Kidney epithelial cell (primary cell): Measurements from ENCODE around the gene CHADL. TPM values are rescaled to one million over a fixed set of nuclear protein-coding genes. Genes with fewer than 3 reads are reported as not detected.
A peak's percentile ranks its signal among the peaks of the same experiment; 100 is the strongest.
"Not testable (repeated sequence)": the region's sequence is repeated elsewhere in the genome, so short reads cannot be mapped to it uniquely, and the experiment has no call there.

Experiments
- DNase-seq: peaks from one replicate; pipeline ENCODE4 v3.0.0-alpha.2; 2010; ENCODE audit warnings: low read depth
- H3K27me3 ChIP-seq: 2 replicates; pipeline ENCODE4 v1.6.0; 2011; ENCODE audit warnings: low read length; ENCODE audit not compliant: control insufficient read depth, insufficient read depth
- H3K36me3 ChIP-seq: 2 replicates; pipeline ENCODE4 v1.5.1; 2011; ENCODE audit warnings: low read length; ENCODE audit not compliant: control insufficient read depth, insufficient read depth
- H3K4me3 ChIP-seq: 2 replicates; pipeline ENCODE4 v1.5.1; 2011; ENCODE audit warnings: low read depth, mild to moderate bottlenecking, control low read depth, low read length
- total RNA-seq: library from RNA; depleted of rRNA; stranded (reverse); fragments of >200 nt; gene quantifications from 2 replicates; pipeline ENCODE4 v1.2.3, GENCODE V29; 2015
- TF ChIP-seq, protein P1 (sequence below): IDR thresholded peaks from 2 replicates; pipeline ENCODE4 v1.5.1; 2011; ENCODE audit warnings: mild to moderate bottlenecking, moderate library complexity, low read length, control low read depth, inconsistent platforms; ENCODE audit not compliant: insufficient read depth, poor library complexity, severe bottlenecking

The CHADL gene
- total RNA-seq, 1 donor from 2014 or later, result 1.6 TPM

DNA sequence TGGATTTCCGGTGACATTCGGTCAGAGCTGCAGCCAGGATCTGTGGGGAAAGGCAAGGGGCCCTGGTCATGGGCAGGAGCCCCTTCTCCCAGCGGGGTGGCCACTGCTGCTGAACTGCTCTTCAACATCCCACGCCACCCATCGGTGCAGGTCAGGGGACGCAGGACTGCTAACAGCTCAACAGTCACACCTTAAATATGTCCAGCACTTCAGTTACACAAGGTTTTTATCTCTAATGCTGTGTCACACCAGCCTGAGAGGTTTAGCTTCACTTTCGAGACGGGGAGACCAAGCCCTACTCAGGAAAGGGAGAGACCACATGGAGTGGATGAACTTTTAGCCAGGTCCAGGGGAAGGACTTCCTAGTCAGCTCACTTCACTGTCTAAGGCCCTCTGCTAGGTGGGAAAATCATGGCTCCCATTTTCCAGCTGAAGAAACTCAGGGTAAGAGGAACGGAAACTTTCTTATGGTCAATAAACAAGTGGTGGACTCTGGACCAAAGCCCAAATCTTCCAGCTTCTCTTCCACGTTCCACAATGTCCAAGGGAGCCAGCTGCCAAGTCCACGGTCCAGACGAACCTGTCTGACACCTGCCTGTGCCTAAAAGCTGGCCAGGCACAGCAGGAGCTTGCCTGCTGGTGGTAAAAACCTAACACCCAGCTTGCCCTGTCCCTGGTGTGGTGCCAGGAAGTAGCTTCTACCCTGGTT is 21.0 kb upstream of the CHADL start:
- Histone ChIP-seq H3K27me3 (no peaks in the 10 kb centered on the region), H3K36me3 (peaks cover 8% of the 10 kb centered on the region), H3K4me3 (no peak overlapping the region)
- no peak for DNase-seq
- TF ChIP-seq, protein P1, sequence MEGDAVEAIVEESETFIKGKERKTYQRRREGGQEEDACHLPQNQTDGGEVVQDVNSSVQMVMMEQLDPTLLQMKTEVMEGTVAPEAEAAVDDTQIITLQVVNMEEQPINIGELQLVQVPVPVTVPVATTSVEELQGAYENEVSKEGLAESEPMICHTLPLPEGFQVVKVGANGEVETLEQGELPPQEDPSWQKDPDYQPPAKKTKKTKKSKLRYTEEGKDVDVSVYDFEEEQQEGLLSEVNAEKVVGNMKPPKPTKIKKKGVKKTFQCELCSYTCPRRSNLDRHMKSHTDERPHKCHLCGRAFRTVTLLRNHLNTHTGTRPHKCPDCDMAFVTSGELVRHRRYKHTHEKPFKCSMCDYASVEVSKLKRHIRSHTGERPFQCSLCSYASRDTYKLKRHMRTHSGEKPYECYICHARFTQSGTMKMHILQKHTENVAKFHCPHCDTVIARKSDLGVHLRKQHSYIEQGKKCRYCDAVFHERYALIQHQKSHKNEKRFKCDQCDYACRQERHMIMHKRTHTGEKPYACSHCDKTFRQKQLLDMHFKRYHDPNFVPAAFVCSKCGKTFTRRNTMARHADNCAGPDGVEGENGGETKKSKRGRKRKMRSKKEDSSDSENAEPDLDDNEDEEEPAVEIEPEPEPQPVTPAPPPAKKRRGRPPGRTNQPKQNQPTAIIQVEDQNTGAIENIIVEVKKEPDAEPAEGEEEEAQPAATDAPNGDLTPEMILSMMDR, result no peak

- Histone ChIP-seq H3K36me3 (peaks cover 8% of the 10 kb centered on the region), H3K27me3 (no peaks in the 10 kb centered on the region), H3K4me3 (no peak overlapping the region)
- TF ChIP-seq, protein P1, result no peak
- no peak for DNase-seq
Observed at GRCh38 chr22:41260871-41261270, 20.1 kb upstream of the CHADL start.

DNA sequence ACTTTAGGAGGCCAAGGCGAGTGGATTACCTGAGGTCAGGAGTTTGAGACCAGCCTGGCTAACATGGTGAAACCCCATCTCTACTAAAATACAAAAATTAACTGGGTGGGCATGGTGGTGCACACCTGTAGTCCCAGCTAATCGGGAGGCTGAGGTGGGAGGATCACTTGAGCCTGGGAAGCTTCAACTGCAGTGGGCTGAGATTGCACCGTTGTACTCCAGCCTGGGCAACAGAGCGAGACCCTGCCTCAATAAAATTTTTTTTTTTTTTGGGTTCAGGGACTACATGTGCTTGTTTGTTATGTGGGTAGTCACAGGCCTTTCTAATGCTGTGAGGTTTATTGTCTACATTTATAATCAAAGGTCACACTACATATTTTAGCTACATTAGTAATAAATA is 19.0 kb upstream of the CHADL start:
- H3K36me3 ChIP-seq, result not testable (repeated sequence)

GRCh38 chr22:41257696-41258095 is 17.0 kb upstream of the CHADL start:
- TF ChIP-seq, protein P1, result no peak
- H3K36me3 ChIP-seq, result peaks cover 12% of the 10 kb centered on the region

More for the DNA sequence above, 19.0 kb upstream of the CHADL start:
- H3K4me3 ChIP-seq, H3K27me3 ChIP-seq, DNase-seq: not testable (repeated sequence)

DNA sequence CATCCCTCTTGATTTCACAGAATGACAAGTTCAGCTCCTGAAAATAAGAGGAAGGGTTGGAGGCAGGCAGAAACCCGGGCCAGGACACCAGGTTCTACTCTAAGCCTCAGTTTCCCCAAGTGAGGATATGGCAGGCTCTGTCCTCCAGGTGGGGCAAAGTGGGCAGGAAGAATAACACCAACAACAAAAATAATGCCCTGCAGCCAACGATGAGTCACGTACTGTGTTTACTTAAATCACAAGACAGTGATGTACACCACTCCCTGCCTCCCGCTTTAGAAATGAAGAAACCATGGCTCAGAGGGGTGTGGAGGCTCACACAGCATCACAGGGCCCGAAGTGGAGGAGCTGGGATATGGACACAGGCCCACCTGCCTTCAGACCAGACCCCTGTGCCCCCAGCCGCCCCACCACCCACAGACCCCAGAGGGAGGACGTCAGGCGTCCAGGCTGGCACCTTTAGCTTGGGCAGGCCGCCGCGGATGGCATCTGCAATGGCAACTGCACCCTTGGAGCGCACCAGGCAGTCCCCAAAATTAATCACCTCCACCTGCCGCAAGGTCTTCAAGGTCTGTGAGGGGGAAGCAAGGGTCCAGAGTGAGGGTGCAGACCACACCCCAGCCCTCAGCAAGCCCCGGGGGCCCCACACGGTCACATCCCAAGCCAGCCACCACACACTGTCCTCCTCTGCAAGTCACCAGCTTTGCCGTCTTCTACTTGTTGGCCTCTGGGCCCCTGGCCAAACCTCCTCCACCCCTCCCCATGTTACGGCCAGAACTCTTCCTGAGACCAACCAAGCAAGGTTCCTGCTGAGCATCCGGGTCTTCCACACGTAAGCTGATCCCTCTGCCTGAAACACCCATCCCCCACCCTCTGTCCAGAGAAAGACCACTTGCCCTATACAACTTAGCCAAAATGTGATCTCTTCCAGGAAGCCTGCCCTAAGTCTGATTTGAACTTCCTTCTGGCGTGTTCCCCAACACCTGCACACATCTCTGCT is 15.8 kb upstream of the CHADL start:
- peak; percentile 44 for DNase-seq
- Histone ChIP-seq H3K4me3 (no peak overlapping the region), H3K27me3 (no peaks in the 10 kb centered on the region), H3K36me3 (peaks cover 8% of the 10 kb centered on the region)
- TF ChIP-seq, protein P1, result no peak

More at GRCh38 chr22:41257696-41258095, 17.0 kb upstream of the CHADL start:
- Histone ChIP-seq H3K27me3 (no peaks in the 10 kb centered on the region), H3K4me3 (no peak overlapping the region)
- no peak for DNase-seq

- Histone ChIP-seq H3K27me3 (no peaks in the 10 kb centered on the region), H3K4me3 (no peak overlapping the region), H3K36me3 (peaks cover 8% of the 10 kb centered on the region)
- TF ChIP-seq, protein P1, result no peak
- DNase-seq, result no peak
Observed at GRCh38 chr22:41254230-41254629, 13.5 kb upstream of the CHADL start.
